ENCODE data around the gene UBE2Q1. TPM values are rescaled to one million over a fixed set of nuclear protein-coding genes. Genes with fewer than 3 reads are reported as not detected.

UBE2Q1 gene
- total RNA-seq, 1 experiment from 2014 or later, result 70.9 TPM

DNA sequence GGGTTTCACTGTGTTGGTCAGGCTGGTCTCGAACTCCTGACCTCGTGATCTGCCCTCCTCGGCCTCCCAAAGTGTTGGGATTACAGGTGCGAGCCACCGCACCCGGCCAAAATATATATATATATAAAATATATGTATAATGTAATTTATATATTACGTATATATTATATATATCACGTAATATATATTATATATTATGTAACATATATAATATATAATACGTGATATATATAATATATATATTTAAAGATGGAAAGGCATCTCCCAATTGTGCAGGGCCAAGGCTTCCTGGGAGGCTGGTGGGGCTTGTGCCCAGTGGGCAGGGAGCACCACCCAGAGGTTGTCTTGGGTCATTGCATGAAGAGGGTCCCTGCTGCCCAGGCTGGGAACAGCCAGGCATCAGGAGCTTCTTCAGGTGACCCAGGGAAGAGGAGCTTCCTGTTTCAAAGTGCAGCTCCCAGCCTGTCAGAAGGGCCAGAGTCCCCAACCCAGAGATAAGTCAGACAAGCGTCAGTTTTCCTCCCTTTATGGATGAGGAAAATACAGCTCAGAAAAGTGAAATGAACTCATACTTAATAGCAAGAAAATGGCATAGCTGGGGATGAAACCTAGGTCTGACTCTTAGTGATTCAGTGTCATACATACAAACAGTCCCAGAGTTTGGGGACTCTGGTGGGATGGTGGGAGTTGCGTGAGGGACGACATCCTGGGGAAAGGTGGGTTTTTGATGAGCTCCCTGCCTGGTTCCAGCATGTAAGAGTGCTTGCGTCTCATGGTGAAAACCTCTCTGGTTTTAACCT is 12.0 kb downstream of the UBE2Q1 start:
- Histone ChIP-seq H3K4me1 (ENCODE audit: control insufficient read depth in 1 of 2, insufficient read depth in 2 of 2, low read length in 2 of 2) (peaks cover 0 to 10% of the 10 kb centered on the region in 2 experiments; a peak in 2 of 4 replicates), H4K20me1 (ENCODE audit: insufficient read depth) (no peaks in the 10 kb centered on the region), H2AFZ (ENCODE audit: low read depth, low read length, poor library complexity, severe bottlenecking) (no peak overlapping the region), H3K9me2 (ENCODE audit: insufficient read depth) (no peaks in the 10 kb centered on the region), H3K4me3 (replicated peaks in 1 of 2; ENCODE audit: low read depth in 1 of 2, low read length in 2 of 2) (no peak overlapping the region), H3K79me2 (ENCODE audit: insufficient read depth, low read length) (no peaks in the 10 kb centered on the region), H3K36me3 (ENCODE audit: control insufficient read depth in 1 of 2, insufficient read depth in 2 of 2, low read length in 2 of 2) (peaks cover 20 to 25% of the 10 kb centered on the region in 2 experiments; a peak in 3 of 4 replicates), H3K9ac (ENCODE audit: low read length) (no peak overlapping the region), H3K4me2 (ENCODE audit: low read length) (no peak overlapping the region), H3K27me3 (ENCODE audit: insufficient read depth, low read length) (0 out of 2 replicates have a peak, but pooled peaks cover 4% of the 10 kb centered on the region), H3K9me3 (ENCODE audit: control insufficient read depth in 1 of 2, insufficient read depth in 1 of 2, low read depth in 1 of 2, low read length in 2 of 2) (no peaks in the 10 kb centered on the region), H3K27ac (ENCODE audit: low read depth, low read length) (no peak overlapping the region)
- DNase-seq (ENCODE audit: low read depth, low spot score), result peak; percentile 63
- no TSS peak for BruUV-seq (replicated peaks)
- ATAC-seq, result peak; percentile 98
- POLR2A ChIA-PET, result interaction anchor here (0.6 to 0.7 kb wide), 2 partner anchors 324 to 793 kb away, joined by 3 to 5 read pairs; partner anchors contain the start of gene KCNN3
- CTCF ChIA-PET, result interaction anchor here (0.6 to 2.8 kb wide), 26 partner anchors 9 to 538 kb away, joined by 3 to 62 read pairs (median 4); partner anchors contain the start of genes ATP8B2, IL6R, PBXIP1 and UBE2Q1
- intact Hi-C loops (cut with micrococcal nuclease), result loop anchor here (1.0 to 10.0 kb wide), 4 partner anchors 66 to 362 kb away; partner anchors contain the start of genes AQP10 and ATP8B2
- TF ChIP-seq, protein P1, sequence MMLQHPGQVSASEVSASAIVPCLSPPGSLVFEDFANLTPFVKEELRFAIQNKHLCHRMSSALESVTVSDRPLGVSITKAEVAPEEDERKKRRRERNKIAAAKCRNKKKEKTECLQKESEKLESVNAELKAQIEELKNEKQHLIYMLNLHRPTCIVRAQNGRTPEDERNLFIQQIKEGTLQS (IDR thresholded peaks at IDR 0.05), result no peak
- no peak for TF ChIP-seq EZH2phosphoT487 (IDR thresholded peaks at IDR 0.05; ENCODE audit: borderline replicate concordance)
- TF ChIP-seq, protein P2, sequence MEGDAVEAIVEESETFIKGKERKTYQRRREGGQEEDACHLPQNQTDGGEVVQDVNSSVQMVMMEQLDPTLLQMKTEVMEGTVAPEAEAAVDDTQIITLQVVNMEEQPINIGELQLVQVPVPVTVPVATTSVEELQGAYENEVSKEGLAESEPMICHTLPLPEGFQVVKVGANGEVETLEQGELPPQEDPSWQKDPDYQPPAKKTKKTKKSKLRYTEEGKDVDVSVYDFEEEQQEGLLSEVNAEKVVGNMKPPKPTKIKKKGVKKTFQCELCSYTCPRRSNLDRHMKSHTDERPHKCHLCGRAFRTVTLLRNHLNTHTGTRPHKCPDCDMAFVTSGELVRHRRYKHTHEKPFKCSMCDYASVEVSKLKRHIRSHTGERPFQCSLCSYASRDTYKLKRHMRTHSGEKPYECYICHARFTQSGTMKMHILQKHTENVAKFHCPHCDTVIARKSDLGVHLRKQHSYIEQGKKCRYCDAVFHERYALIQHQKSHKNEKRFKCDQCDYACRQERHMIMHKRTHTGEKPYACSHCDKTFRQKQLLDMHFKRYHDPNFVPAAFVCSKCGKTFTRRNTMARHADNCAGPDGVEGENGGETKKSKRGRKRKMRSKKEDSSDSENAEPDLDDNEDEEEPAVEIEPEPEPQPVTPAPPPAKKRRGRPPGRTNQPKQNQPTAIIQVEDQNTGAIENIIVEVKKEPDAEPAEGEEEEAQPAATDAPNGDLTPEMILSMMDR (IDR thresholded peaks at IDR 0.05 in 2 of 3, conservative IDR thresholded peaks at IDR 0.05 in 1 of 3; ENCODE audit: borderline replicate concordance in 1 of 3, insufficient read depth in 1 of 3, low read depth in 2 of 3, low read length in 2 of 3), result peak; percentile 67 to 92 (median 88)
- TF ChIP-seq ZNF274 (IDR thresholded peaks at IDR 0.05; ENCODE audit: low read depth, low read length), result no peak
- TF ChIP-seq YY1 (IDR thresholded peaks at IDR 0.05; ENCODE audit: extremely low read depth, insufficient replicate concordance, low read depth, low read length), result peak; percentile 31
- peak; percentile 94 for TF ChIP-seq RAD21 (IDR thresholded peaks at IDR 0.05; ENCODE audit: low read depth)
- RAD21 ChIA-PET (ENCODE audit: low non-redundant PET in 1 of 2, low total read pairs in 2 of 2, uncharacterized antibody in 2 of 2, unreplicated experiment in 2 of 2), result interaction anchor here (0.6 to 1.7 kb wide), 11 partner anchors 9 to 223 kb away, joined by 3 to 13 read pairs (median 4); no protein-coding TSS in a partner anchor
